ENCODE data around the gene AP1AR. TPM values are rescaled to one million over a fixed set of nuclear protein-coding genes. Genes with fewer than 3 reads are reported as not detected.

AP1AR gene
- total RNA-seq (10 to 100 TPM; 24.6 to 29.4 TPM), polyA plus RNA-seq (ENCODE audit: insufficient read depth, low read depth, low replicate concordance) (22.6 TPM)
- long read RNA-seq, donor 1, transcript AP1AR-201 (10 exons, 2,902 nt), result major isoform, 7 of 10 reads
- long read RNA-seq, donor 1, partial matches to known transcripts, result 0 of 10 reads
- long read RNA-seq, donor 1, other reads (novel, unspliced or antisense), result 0 of 10 reads
- long read RNA-seq, donor 2, partial matches to known transcripts, result 0 of 2 reads
- long read RNA-seq, donor 2, other reads (novel, unspliced or antisense), result 0 of 2 reads

DNA sequence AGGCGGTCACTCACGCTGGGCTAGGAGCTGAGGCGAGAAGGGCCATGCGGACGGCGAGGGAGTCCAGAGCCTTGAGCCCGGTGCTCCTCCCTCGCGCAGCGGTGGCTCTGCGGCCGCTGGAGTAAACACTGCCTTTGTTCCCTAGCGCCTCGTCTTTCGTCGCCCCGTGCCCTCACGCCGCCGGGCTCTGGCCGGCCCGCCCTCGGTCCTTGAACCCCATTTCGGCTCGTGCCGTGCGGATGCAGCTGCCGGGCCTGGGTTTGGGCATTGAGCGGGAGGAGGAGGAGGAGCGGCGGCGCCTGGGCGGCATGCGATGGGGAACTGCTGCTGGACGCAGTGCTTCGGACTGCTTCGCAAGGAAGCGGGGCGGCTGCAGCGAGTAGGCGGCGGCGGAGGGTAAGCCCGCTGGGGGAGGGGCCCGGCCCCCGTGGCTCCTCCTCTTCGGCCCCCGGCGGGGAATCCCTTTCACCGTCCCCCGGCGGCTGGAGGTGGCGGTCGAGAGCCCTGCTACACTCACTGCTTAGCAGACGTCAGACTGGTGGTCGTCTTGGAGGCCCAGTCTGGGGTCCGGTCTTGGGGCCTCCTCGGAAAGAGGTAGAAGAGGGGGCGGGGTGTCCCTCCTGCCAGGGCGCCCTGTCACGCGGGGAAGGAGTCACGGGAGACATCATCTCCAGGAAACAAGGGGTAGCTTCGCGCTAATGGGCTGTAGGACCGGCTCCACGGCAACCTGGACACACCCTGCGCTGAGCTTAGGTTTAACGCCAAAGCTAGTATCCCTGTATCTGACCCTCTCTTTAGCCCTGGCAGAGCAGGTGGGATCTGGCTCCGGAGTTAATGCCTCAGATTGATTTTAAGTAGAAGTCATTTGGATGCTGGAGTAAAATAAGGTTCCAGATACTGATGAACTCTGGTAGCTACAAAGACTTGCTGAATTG lies at the start of gene AP1AR:
AP1AR (plus strand) TSS at position 9 of the 935 bp plus-strand sequence; CDS start at position 314, 305 bp downstream.
- intact Hi-C loops (cut with DNase I; ENCODE audit: low total_unique reads), result loop anchor here (5.0 kb wide), 1 partner anchor 130 kb away; no protein-coding TSS in a partner anchor
- Histone ChIP-seq H3K36me3 (ENCODE audit: low read depth, missing control alignments) (no peaks in the 10 kb centered on the region), H3K27ac (peak within 1 kb of the TSS; percentile 91 to 95), H3K4me3 (peak within 1 kb of the TSS; percentile 83), H3K4me1 (peaks cover 12% of the 10 kb centered on the region), H3K27me3 (no peaks in the 10 kb centered on the region), H3K9me3 (no peaks in the 10 kb centered on the region)
- WGBS, 2 donors, result 0 to 1% methylated on average over 16 to 65 of the region's 70 CpGs
- peak; percentile 85 for DNase-seq
- TF ChIP-seq, protein P1, sequence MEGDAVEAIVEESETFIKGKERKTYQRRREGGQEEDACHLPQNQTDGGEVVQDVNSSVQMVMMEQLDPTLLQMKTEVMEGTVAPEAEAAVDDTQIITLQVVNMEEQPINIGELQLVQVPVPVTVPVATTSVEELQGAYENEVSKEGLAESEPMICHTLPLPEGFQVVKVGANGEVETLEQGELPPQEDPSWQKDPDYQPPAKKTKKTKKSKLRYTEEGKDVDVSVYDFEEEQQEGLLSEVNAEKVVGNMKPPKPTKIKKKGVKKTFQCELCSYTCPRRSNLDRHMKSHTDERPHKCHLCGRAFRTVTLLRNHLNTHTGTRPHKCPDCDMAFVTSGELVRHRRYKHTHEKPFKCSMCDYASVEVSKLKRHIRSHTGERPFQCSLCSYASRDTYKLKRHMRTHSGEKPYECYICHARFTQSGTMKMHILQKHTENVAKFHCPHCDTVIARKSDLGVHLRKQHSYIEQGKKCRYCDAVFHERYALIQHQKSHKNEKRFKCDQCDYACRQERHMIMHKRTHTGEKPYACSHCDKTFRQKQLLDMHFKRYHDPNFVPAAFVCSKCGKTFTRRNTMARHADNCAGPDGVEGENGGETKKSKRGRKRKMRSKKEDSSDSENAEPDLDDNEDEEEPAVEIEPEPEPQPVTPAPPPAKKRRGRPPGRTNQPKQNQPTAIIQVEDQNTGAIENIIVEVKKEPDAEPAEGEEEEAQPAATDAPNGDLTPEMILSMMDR (IDR thresholded peaks at IDR 0.05), result peak in 1 of 3 experiments; percentile 24
- TF ChIP-seq POLR2A (IDR thresholded peaks at IDR 0.05), result no peak

GRCh38 chr4:112182604-112183003 lies 49.0 kb upstream of the AP1AR start:
- no peak for TF ChIP-seq POLR2A (IDR thresholded peaks at IDR 0.05)
- TF ChIP-seq, protein P1 (IDR thresholded peaks at IDR 0.05), result no peak
- no peaks in the 10 kb centered on the region for H3K36me3 ChIP-seq (ENCODE audit: low read depth, missing control alignments)
- no peaks in the 10 kb centered on the region for H3K9me3 ChIP-seq
- 81 to 87% methylated on average over 3 of the region's 3 CpGs for WGBS, 2 donors
- no peaks in the 10 kb centered on the region for H3K4me1 ChIP-seq
- DNase-seq, result no peak
- no peak overlapping the region for H3K4me3 ChIP-seq
- no peaks in the 10 kb centered on the region for H3K27me3 ChIP-seq
- H3K27ac ChIP-seq, result no peak overlapping the region
- intact Hi-C loops (cut with DNase I; ENCODE audit: low total_unique reads), result no loop called here

GRCh38 chr4:112183252-112183651 lies 48.3 kb upstream of the AP1AR start:
- WGBS, 2 donors, result 84 to 87% methylated on average over 2 of the region's 2 CpGs
- Histone ChIP-seq H3K27me3 (no peaks in the 10 kb centered on the region), H3K27ac (no peak overlapping the region), H3K36me3 (ENCODE audit: low read depth, missing control alignments) (no peaks in the 10 kb centered on the region), H3K4me1 (no peaks in the 10 kb centered on the region), H3K9me3 (no peaks in the 10 kb centered on the region), H3K4me3 (no peak overlapping the region)
- TF ChIP-seq, protein P1 (IDR thresholded peaks at IDR 0.05), result no peak
- TF ChIP-seq POLR2A (IDR thresholded peaks at IDR 0.05), result no peak
- DNase-seq, result no peak
- intact Hi-C loops (cut with DNase I; ENCODE audit: low total_unique reads), result no loop called here

- no peak for TF ChIP-seq POLR2A (IDR thresholded peaks at IDR 0.05)
- TF ChIP-seq, protein P1 (IDR thresholded peaks at IDR 0.05), result no peak
- Histone ChIP-seq H3K36me3 (ENCODE audit: low read depth, missing control alignments) (no peaks in the 10 kb centered on the region), H3K4me3 (no peak overlapping the region), H3K9me3 (no peaks in the 10 kb centered on the region), H3K27me3 (no peaks in the 10 kb centered on the region), H3K27ac (no peak overlapping the region), H3K4me1 (no peaks in the 10 kb centered on the region)
- DNase-seq, result no peak
- WGBS, 2 donors, result 90 to 100% methylated on average over 1 of the region's 1 CpG
- intact Hi-C loops (cut with DNase I; ENCODE audit: low total_unique reads), result no loop called here
Observed at GRCh38 chr4:112184438-112184837, 47.1 kb upstream of the AP1AR start.
